HCT116 (cell line): ENCODE results near the gene IQSEC3. TPM values are rescaled to one million over a fixed set of nuclear protein-coding genes. Genes with fewer than 3 reads are reported as not detected.

Experiments
- ATAC-seq: fragments of 200-7000 bp; cut with Tn5 transposase; 2 replicates; pipeline ENCODE4 v1.9.1; 2020; ENCODE audit warnings: mild to moderate bottlenecking, moderate library complexity
- BruUV-seq: library from RNA; stranded (reverse); fragments of 400-500 nt; replicated peaks from 2 replicates; lab custom pipeline; 2021; lab: Mats Ljungman, UMichigan
- CTCF ChIA-PET: fragments of 300-600 bp; sonication (Branson Sonifier 250); formaldehyde crosslinking; loops from one replicate; lab custom pipeline; 2021; ENCODE audit warnings: antibody characterized with exemption; lab: Charles Lee
- POLR2A ChIA-PET: fragments of 300-600, 350-600 bp; sonication (Branson Sonifier 250); formaldehyde crosslinking; loops from one replicate; lab custom pipeline; 2021; ENCODE audit warnings: antibody characterized with exemption; lab: Charles Lee
- RAD21 ChIA-PET, 2 experiments: fragments of 300-600 bp; sonication (Branson Sonifier 250); formaldehyde crosslinking; loops; one replicate each; lab custom pipeline; 2023; ENCODE audit warnings: low total read pairs in 2 of 2; ENCODE audit not compliant: uncharacterized antibody in 2 of 2, unreplicated experiment in 2 of 2, low non-redundant PET in 1 of 2; lab: Charles Lee
- DNase-seq: peaks from one replicate; pipeline ENCODE4 v3.0.0-alpha.2; 2010; ENCODE audit warnings: low read depth, low spot score
- H2AFZ ChIP-seq: fragments of 200-600 bp; shearing (Covaris generic), sonication (generic); 2 replicates; pipeline ENCODE4 v1.6.1; 2017; ENCODE audit warnings: low read depth, mixed run types, mixed read lengths, antibody characterized with exemption, low read length; ENCODE audit not compliant: poor library complexity, severe bottlenecking
- H3K27ac ChIP-seq: 2 replicates; pipeline ENCODE4 v1.5.1; 2012; ENCODE audit warnings: low read depth, low read length
- H3K27me3 ChIP-seq: fragments of 200-600 bp; sonication (generic); 2 replicates; pipeline ENCODE4 v1.6.1; 2016; ENCODE audit warnings: mixed run types, low read length, mixed read lengths; ENCODE audit not compliant: insufficient read depth
- H3K36me3 ChIP-seq, 2 experiments: fragments of 200-500 bp in 1 of 2; fragments of 200-600 bp in 1 of 2; sonication (Bioruptor generic) in 1 of 2; sonication (generic) in 1 of 2; 2 replicates each; pipeline versions ENCODE4 v1.5.1 to v1.6.1; 2014 to 2016; ENCODE audit warnings: low read length in 2 of 2, inconsistent platforms in 1 of 2, mixed read lengths in 1 of 2, mixed run types in 1 of 2; ENCODE audit not compliant: insufficient read depth in 2 of 2, control insufficient read depth in 1 of 2
- H3K4me1 ChIP-seq, 2 experiments: fragments of 200-600 bp in 1 of 2; sonication (generic) in 1 of 2; 2 replicates each; pipeline versions ENCODE4 v1.5.1 to v1.6.1; 2012 to 2017; ENCODE audit warnings: low read length in 2 of 2, inconsistent platforms in 1 of 2, mild to moderate bottlenecking in 1 of 2, mixed read lengths in 1 of 2, mixed run types in 1 of 2, moderate library complexity in 1 of 2; ENCODE audit not compliant: insufficient read depth in 2 of 2, control insufficient read depth in 1 of 2
- H3K4me2 ChIP-seq: fragments of 200-600 bp; sonication (generic); 2 replicates; pipeline ENCODE4 v1.6.1; 2017; ENCODE audit warnings: mixed run types, low read length, mixed read lengths
- H3K4me3 ChIP-seq, 2 experiments: fragments of 200-600 bp in 1 of 2; sonication (generic) in 1 of 2; replicated peaks in 1 of 2; 2 replicates each; pipeline ENCODE4 v1.5.1; 2011 to 2016; ENCODE audit warnings: low read length in 2 of 2, control low read depth in 1 of 2, low read depth in 1 of 2, mild to moderate bottlenecking in 1 of 2, mixed read lengths in 1 of 2, mixed run types in 1 of 2
- H3K79me2 ChIP-seq: fragments of 200-600 bp; sonication (generic); 2 replicates; pipeline ENCODE4 v1.6.1; 2017; ENCODE audit warnings: mild to moderate bottlenecking, mixed run types, low read length, moderate library complexity, mixed read lengths; ENCODE audit not compliant: insufficient read depth
- H3K9ac ChIP-seq: fragments of 200-600 bp; sonication (generic); 2 replicates; pipeline ENCODE4 v1.6.1; 2016; ENCODE audit warnings: low read length, mixed read lengths
- H3K9me2 ChIP-seq: fragments of 200-600 bp; sonication (generic), shearing (Covaris generic); 2 replicates; pipeline ENCODE4 v1.6.1; 2017; ENCODE audit warnings: mixed run types, mild to moderate bottlenecking, moderate library complexity; ENCODE audit not compliant: insufficient read depth
- H3K9me3 ChIP-seq, 2 experiments: fragments of 200-500 bp in 1 of 2; fragments of 200-600 bp in 1 of 2; sonication (Bioruptor generic) in 1 of 2; sonication (generic) in 1 of 2; 2 replicates each; pipeline ENCODE4 v1.6.1; 2014 to 2017; ENCODE audit warnings: low read length in 2 of 2, mixed read lengths in 2 of 2, inconsistent platforms in 1 of 2, low read depth in 1 of 2, mild to moderate bottlenecking in 1 of 2, mixed run types in 1 of 2, moderate library complexity in 1 of 2; ENCODE audit not compliant: control insufficient read depth in 1 of 2, insufficient read depth in 1 of 2
- H4K20me1 ChIP-seq: fragments of 200-600 bp; sonication (generic), shearing (Covaris generic); 2 replicates; pipeline ENCODE4 v1.6.1; 2017; ENCODE audit warnings: mixed run types, mild to moderate bottlenecking, moderate library complexity; ENCODE audit not compliant: insufficient read depth
- CBX3 ChIP-seq: IDR thresholded peaks from 2 replicates; pipeline ENCODE4 v1.6.1; 2012; ENCODE audit warnings: low read depth
- ELF1 ChIP-seq: IDR thresholded peaks from 2 replicates; pipeline ENCODE4 v1.6.1; 2012; ENCODE audit warnings: low read depth, borderline replicate concordance
- EZH2 ChIP-seq: fragments of 200-600 bp; sonication (generic); IDR thresholded peaks from 2 replicates; pipeline ENCODE4 v1.6.1; 2017; ENCODE audit warnings: antibody characterized with exemption, mixed run types
- EZH2phosphoT487 ChIP-seq: fragments of 200-600 bp; IDR thresholded peaks from 2 replicates; pipeline ENCODE4 v1.6.1; 2018; ENCODE audit warnings: antibody characterized with exemption, borderline replicate concordance
- RAD21 ChIP-seq: IDR thresholded peaks from 2 replicates; pipeline ENCODE4 v1.6.1; 2012; ENCODE audit warnings: low read depth, mild to moderate bottlenecking
- SIN3A ChIP-seq: IDR thresholded peaks from 2 replicates; pipeline ENCODE4 v1.6.1; 2012; ENCODE audit warnings: low read depth
- SP1 ChIP-seq: IDR thresholded peaks from 2 replicates; pipeline ENCODE4 v1.6.1; 2012; ENCODE audit warnings: low read depth
- SRF ChIP-seq: IDR thresholded peaks from 2 replicates; pipeline ENCODE4 v1.6.1; 2012; ENCODE audit warnings: low read depth
- TCF7L2 ChIP-seq: IDR thresholded peaks from 2 replicates; pipeline ENCODE4 v1.7.0; 2011; ENCODE audit warnings: borderline replicate concordance, inconsistent platforms; ENCODE audit not compliant: insufficient read depth, insufficient read length; ENCODE audit errors: extremely low read depth
- intact Hi-C: fragments of 100-400 bp; cut with micrococcal nuclease; formaldehyde crosslinking; loops from 2 replicates; pipeline ENCODE4 v1.10.0; 2022
- total RNA-seq: library from RNA; stranded (reverse); gene quantifications from one replicate; pipeline ENCODE4 v1.2.1, GENCODE V29; 2021; ENCODE audit not compliant: unreplicated experiment
- TF ChIP-seq, protein P1 (sequence below), 3 experiments: fragments of 200-600 bp in 1 of 3; sonication (generic) in 1 of 3; IDR thresholded peaks in 2 of 3; conservative IDR thresholded peaks in 1 of 3; 2 replicates each; pipeline ENCODE4 v1.5.1; 2012 to 2017; ENCODE audit warnings: low read depth in 2 of 3, low read length in 2 of 3, antibody characterized with exemption in 1 of 3, borderline replicate concordance in 1 of 3, control low read depth in 1 of 3, mild to moderate bottlenecking in 1 of 3, mixed read lengths in 1 of 3, mixed run types in 1 of 3, moderate library complexity in 1 of 3; ENCODE audit not compliant: insufficient read depth in 1 of 3
- TF ChIP-seq, protein P2 (sequence below): IDR thresholded peaks from 2 replicates; pipeline ENCODE4 v1.6.1; 2011; ENCODE audit warnings: mild to moderate bottlenecking, low read length, moderate library complexity; ENCODE audit not compliant: insufficient replicate concordance; ENCODE audit errors: extremely low read depth
- TF ChIP-seq, protein P3 (sequence below): IDR thresholded peaks from 2 replicates; pipeline ENCODE4 v1.6.1; 2012; ENCODE audit warnings: low read depth

IQSEC3 gene
- total RNA-seq, 1 experiment from 2014 or later: not detected

DNA sequence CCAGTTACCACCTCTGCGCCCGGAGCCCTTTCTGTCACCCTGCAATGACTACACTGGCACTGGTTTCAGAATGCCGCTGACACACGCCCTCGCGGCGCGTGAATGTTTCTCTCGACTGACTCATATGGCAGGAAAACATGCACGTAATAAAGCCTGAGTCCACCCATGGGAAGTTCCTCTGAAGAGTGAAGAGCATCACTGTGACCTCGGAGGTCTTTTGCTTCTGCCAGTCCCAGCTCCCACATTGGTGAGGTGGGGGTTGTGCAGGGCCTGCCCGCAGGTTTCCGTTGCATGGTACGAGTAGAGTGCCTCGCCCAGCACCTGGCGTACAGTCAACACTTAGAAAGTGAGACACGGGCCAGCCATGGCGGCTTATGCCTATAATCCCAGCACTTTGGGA lies 158.4 kb downstream of the IQSEC3 start:
- H3K36me3 ChIP-seq: no peaks in the 10 kb centered on the region
- CTCF ChIA-PET: no interaction called here
- no peak overlapping the region for H3K4me2 ChIP-seq
- no peak overlapping the region for H3K4me3 ChIP-seq
- TF ChIP-seq EZH2 (no peak), RAD21 (no peak), EZH2phosphoT487 (no peak), SRF (no peak), TCF7L2 (no peak), SIN3A (no peak), SP1 (no peak), CBX3 (no peak), ELF1 (no peak)
- TF ChIP-seq, protein P1, sequence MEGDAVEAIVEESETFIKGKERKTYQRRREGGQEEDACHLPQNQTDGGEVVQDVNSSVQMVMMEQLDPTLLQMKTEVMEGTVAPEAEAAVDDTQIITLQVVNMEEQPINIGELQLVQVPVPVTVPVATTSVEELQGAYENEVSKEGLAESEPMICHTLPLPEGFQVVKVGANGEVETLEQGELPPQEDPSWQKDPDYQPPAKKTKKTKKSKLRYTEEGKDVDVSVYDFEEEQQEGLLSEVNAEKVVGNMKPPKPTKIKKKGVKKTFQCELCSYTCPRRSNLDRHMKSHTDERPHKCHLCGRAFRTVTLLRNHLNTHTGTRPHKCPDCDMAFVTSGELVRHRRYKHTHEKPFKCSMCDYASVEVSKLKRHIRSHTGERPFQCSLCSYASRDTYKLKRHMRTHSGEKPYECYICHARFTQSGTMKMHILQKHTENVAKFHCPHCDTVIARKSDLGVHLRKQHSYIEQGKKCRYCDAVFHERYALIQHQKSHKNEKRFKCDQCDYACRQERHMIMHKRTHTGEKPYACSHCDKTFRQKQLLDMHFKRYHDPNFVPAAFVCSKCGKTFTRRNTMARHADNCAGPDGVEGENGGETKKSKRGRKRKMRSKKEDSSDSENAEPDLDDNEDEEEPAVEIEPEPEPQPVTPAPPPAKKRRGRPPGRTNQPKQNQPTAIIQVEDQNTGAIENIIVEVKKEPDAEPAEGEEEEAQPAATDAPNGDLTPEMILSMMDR (IDR thresholded peaks at IDR 0.05 in 2 of 3, conservative IDR thresholded peaks at IDR 0.05 in 1 of 3; ENCODE audit: borderline replicate concordance in 1 of 3, insufficient read depth in 1 of 3, low read depth in 2 of 3, low read length in 2 of 3): no peak
- TF ChIP-seq, protein P2, sequence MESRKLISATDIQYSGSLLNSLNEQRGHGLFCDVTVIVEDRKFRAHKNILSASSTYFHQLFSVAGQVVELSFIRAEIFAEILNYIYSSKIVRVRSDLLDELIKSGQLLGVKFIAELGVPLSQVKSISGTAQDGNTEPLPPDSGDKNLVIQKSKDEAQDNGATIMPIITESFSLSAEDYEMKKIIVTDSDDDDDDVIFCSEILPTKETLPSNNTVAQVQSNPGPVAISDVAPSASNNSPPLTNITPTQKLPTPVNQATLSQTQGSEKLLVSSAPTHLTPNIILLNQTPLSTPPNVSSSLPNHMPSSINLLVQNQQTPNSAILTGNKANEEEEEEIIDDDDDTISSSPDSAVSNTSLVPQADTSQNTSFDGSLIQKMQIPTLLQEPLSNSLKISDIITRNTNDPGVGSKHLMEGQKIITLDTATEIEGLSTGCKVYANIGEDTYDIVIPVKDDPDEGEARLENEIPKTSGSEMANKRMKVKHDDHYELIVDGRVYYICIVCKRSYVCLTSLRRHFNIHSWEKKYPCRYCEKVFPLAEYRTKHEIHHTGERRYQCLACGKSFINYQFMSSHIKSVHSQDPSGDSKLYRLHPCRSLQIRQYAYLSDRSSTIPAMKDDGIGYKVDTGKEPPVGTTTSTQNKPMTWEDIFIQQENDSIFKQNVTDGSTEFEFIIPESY: no peak
- TF ChIP-seq, protein P3, sequence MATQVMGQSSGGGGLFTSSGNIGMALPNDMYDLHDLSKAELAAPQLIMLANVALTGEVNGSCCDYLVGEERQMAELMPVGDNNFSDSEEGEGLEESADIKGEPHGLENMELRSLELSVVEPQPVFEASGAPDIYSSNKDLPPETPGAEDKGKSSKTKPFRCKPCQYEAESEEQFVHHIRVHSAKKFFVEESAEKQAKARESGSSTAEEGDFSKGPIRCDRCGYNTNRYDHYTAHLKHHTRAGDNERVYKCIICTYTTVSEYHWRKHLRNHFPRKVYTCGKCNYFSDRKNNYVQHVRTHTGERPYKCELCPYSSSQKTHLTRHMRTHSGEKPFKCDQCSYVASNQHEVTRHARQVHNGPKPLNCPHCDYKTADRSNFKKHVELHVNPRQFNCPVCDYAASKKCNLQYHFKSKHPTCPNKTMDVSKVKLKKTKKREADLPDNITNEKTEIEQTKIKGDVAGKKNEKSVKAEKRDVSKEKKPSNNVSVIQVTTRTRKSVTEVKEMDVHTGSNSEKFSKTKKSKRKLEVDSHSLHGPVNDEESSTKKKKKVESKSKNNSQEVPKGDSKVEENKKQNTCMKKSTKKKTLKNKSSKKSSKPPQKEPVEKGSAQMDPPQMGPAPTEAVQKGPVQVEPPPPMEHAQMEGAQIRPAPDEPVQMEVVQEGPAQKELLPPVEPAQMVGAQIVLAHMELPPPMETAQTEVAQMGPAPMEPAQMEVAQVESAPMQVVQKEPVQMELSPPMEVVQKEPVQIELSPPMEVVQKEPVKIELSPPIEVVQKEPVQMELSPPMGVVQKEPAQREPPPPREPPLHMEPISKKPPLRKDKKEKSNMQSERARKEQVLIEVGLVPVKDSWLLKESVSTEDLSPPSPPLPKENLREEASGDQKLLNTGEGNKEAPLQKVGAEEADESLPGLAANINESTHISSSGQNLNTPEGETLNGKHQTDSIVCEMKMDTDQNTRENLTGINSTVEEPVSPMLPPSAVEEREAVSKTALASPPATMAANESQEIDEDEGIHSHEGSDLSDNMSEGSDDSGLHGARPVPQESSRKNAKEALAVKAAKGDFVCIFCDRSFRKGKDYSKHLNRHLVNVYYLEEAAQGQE: no peak
- no peaks in the 10 kb centered on the region for H4K20me1 ChIP-seq
- H3K79me2 ChIP-seq: no peaks in the 10 kb centered on the region
- no peak overlapping the region for H3K27ac ChIP-seq
- ATAC-seq (no peak), DNase-seq (no peak)
- peaks cover 0 to 4% of the 10 kb centered on the region in 2 experiments; a peak in 1 of 4 replicates for H3K4me1 ChIP-seq
- intact Hi-C loops: no loop called here
- no peaks in the 10 kb centered on the region for H3K9me3 ChIP-seq
- no peak overlapping the region for H3K9ac ChIP-seq
- no peak overlapping the region for H2AFZ ChIP-seq
- POLR2A ChIA-PET: no interaction called here
- no peaks in the 10 kb centered on the region for H3K9me2 ChIP-seq
- H3K27me3 ChIP-seq: 0 out of 2 replicates have a peak, but pooled peaks cover 5% of the 10 kb centered on the region
- no TSS peak for BruUV-seq
- RAD21 ChIA-PET: no interaction called here
